ENCODE data around the gene ISYNA1.

The ISYNA1 gene

DNA sequence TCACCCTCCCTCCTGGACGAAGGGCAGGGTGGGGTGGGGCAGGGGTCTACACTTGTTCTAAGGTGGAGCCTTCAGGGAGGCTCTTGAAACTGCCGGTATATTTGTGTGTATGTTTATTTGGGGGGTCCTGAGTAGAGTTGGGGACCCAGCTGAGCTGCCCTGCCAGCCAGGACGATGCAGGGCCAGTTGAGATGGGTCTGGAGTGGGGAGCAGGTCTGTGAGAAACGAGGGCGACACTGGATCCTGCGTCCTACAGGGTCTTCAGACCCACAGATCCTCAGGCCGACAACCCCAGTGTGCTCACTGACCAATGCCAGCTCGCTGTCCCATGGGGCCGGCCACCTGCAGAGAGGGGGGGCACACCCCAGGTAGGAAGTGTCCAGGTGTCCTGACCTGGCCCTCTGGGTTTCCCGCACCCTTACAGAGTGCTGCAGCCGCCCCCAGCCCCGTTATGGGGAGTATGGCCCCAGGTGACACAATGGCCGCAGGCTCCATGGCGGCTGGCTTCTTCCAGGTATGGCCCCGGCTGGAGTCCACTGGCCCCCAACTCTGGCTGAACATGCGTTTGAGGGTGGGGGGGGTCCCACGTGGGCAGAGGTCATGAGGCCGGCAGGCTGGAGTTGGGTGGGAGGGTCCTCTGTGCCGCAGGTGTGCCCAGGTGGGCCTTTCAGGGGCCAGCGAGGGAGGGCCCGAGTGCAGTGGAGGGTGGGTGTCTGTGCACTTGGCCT lies 7.4 kb downstream of the ISYNA1 start:
- no peak for DNase-seq

DNA sequence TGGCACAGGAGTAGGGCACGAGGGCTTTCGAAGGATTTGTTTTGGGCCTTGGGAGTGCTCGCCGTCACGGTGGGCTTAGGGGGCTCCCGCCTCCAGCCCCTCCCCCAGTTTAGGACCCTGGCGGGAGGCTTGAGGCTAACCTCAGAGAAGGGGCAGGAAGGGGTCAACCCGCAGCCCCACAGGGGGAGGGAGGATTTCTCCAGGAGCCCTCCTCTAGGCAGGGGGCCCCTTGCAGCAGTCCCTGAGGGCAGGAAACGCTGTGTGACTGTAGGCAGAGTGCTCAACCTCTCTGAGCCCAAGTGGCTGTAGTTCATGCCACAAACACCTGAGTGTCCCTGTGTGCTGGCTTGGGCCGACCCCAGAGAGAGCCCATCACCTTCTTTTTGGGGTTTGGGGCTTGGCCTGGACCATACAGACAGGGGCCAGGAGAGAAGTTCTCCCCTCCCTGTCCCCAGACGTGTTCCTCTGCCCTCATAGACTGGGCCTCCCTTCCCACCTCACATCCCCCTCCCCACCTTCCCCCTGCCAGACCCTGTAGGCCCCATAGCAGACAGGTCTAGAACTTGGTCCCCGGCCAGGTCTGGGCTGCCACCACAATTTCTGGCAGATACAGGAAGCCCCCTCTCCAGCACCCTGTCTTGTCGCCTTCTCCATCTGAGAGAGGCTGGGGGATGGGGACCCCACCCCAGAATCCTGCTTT lies 8.1 kb downstream of the ISYNA1 start:
- DNase-seq, result no peak

DNA sequence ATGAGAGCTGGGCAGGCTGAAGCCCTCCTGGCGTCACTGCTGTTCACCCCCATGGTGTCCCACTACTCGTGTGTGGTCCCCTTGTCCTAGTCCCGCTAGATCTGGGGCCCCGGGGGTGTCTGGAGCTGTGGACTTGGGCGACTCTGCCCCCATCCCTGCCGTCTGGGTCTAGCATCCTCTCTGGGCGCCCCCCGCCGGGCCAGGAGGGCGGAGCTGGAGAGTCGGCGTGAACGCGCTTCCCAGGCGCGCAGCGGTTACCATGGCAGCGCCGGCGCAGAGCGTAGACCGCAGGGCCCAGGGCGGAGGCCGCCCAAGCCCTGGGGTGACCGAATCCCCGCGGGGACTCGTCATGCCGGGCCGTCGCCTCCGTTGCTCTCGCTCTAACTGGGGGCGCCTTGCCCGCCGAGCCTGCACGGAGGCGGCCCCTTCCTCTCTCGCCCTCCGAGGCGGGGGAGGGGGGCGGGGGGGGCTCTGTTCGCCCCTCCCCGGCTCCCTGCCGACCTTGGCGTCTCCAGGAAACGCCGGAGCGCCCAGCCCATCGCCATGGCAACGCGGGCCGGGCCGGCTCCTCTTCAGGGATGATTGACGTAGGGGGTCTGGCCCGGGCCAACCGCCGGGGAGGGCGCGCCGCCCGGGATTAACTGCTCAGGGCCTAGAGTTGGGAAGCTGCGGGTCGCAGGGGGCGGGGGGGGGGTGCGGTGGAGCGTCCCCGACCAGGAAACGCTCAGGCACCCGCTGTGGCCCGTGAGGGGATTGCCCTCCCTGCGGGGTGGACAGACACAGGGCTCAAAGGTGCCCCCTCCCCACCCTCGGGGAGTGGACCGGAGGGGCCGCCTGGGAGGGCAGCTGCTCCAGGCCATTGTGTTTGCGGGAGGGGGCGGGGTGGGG lies 8.9 kb downstream of the ISYNA1 start:
- peak; percentile 82 for DNase-seq

DNA sequence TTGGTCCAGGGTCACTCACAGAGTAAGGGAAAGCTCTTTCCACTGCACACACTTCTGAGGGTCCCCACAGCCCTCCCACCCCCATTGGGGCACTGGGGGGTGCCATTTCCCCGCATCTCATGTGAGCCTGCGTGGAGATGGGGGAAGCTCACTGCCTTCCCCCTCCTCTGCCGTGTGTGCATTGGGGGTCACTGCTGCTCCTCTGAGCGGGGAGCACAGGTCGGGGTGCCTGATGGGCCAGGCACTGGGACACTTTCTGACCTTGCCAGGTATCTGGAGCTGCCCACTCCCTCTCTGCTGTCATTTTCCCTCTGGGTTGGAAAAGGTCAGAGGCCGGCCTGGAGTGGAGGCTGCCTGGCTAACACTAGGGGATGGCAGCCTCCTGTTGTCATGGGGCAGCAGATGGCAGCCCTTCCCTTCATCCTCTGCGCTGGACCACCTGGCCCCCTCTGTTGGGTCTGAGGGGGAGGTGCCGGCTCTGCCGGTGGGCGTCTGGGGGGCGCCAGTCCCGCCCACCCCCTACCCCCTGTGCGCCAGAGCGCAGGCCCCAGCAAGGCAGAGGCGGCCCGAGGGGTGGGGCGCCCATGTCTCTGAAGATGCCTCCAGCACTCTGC lies 9.7 kb downstream of the ISYNA1 start:
- DNase-seq, result no peak

DNA sequence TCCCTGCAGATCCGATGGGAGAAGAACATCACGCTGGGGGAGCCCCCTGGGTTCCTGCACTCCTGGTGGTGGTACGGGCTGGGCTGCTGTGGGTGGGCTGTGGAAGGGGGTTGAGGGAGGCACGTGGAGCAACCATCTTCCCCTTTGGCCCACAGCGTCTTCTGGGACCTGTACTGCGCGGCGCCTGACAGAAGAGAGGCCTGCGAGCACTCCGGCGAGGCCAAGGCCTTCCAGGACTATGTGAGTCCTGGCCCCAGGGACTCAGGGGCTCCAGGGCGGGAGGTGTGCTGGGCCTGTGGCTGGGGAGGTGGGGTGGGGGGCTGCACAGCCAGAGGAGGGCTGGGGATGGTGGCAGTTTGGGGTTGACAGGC lies 10.2 kb downstream of the ISYNA1 start:
- no peak for DNase-seq

DNA sequence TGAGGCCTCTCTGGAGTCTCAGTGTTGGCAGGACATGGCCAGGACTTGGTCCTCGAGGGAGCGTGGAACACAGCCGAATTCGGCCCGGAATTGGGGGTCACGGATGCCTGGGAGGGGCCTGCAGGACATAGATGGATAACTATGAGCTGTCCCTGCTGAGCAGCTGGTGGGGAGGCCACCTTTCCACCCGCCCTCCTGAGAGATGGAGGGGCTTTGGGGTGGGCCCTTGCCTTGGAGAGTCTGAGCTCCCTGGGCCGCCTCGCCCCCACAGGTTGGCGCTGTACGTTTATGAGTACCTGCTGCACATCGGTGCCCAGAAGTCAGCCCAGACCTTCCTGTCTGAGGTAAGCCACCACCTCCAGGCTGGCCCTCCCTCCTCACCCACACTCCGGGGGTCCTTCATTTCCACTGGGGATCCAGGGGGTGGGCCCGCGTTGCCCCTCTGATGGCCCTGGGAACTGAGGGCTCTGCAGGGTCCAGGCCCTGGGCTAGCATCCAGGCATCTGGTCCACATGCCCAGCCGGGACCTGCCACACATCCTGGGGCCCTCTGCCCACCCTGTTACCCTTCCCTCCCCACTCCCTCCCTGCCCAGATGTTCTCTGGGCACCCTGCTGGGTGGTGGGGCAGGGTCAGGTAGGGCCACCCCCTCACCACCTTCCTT lies 10.7 kb downstream of the ISYNA1 start:
- DNase-seq, result no peak

DNA sequence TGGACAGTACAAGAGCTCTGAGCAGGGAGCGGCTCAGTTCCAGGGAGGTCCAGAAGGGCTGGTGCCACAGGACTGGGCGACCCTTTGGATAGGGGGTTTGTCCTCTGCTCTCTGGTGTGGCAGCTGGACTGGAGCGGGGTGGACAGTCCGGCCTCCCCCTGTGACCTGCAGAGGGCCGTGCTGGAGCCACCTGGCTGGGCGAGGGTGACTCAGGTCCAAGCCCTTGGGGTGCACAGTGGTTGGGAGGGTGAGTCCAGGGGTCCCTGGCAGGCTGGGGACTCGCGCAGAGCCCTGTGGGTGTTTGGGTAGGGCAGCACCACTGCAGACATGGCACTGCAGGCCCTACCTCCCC lies 11.5 kb downstream of the ISYNA1 start:
- DNase-seq, result no peak

DNA sequence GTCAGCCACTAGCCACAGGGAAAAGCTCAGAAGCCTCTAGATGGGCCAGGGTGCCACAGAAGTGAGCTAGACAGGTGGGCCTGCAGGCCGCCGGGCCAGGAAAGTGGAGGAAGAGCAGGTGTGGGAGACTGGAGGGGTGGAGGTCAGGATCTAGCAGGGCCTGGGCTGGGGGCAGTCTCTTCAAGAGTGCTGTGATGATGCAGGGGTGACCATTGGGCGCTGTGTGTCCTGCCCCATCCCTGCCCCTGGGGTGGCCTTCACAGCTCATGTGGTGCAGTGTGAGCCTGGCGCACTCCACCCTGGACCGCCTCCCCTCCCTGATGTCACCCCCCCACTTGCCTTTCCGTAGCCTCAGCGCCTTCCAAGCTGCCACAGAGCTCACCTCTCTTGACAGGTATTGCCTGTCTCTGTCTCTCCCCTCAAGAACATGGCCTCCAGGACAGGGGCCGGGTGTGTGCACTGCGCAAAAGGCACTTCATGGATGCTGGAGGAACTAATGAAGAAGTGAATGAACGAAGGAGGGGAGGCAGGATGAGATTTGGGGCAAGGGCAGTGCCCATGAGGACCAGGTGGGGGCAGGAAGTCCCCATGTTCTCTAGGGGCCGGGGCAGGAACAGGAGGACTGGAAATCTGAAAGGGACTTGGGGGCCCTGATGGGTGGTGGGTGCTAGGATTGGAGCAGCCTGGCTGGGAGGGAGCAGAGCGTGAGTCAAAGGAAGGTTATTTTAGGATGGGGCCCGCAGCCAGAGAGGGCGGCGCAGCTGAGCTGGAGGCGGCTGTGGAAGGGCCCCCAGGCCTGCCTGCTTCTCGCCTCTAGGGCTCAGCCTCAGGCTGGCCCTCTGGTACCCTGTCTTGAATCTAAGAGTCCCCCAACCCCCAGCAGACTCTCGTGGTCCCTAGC lies 12.2 kb downstream of the ISYNA1 start:
- peak; percentile 35 for DNase-seq

DNA sequence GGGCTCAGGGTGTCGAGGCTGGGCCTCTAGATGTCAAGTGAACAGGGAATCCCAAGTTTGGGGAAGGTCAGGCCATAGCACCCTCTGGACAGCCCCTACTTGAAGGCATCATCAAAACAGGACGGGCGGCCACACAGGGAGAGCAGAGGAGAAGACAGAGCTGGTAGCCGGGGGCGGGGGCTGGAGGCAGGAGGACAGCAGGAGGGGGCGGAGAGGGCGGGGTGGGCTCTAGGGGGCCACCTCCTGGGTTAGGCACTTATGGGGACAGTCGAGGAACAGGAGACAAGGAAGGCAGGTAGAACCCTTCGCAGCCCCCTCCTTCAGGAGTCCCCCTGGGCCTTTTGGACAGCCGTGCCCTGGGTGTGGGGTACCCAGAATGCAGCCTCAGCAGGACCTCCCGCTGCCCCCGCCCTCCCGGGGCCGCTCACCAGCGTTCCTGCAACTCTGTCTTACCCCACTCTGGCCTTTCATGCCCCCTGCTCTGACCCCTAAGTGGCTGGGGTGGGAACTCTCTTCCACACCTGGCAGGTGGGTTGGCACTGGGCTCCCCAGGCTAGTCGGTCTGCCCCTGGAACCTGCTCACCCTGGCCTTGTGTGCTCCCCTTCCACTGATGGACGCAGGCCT lies 12.9 kb downstream of the ISYNA1 start:
- DNase-seq, result no peak

DNA sequence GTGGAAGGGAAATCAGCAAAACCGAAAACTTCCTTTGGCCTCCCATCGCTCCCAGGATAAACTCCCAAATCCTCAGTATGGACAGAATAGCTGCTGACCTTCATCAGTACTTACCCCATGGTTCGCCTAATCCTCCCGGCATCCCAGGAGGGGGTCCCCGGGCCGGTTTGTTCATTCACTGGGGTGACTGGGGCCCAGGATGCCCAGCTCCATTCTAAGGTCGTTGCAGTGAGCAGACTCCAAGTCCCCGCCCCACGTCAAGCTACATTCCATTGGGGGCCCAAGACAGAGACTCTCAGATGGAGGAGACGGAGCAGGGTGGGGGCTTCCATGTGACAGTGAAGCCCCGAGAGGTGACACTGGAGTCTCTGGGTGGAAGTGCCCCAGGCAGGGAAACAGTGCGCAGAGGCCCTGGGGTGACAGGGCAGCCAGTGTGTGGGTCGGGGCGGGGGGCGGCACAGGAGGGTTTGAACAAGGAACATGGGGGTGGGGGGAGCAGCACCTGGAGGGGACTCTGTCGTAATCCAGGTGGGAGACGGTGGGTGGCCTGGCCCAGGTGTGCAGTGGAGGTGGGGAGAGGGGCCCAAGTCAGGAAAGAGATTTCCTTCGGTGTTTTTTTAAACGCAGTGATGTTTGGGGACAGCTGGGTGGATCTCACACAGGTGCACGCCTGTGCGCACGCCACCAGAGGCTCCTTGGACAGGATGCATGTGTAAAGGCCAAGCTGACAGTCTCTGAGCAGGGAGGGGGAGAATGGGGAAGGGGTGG lies 13.6 kb downstream of the ISYNA1 start:
- no peak for DNase-seq

DNA sequence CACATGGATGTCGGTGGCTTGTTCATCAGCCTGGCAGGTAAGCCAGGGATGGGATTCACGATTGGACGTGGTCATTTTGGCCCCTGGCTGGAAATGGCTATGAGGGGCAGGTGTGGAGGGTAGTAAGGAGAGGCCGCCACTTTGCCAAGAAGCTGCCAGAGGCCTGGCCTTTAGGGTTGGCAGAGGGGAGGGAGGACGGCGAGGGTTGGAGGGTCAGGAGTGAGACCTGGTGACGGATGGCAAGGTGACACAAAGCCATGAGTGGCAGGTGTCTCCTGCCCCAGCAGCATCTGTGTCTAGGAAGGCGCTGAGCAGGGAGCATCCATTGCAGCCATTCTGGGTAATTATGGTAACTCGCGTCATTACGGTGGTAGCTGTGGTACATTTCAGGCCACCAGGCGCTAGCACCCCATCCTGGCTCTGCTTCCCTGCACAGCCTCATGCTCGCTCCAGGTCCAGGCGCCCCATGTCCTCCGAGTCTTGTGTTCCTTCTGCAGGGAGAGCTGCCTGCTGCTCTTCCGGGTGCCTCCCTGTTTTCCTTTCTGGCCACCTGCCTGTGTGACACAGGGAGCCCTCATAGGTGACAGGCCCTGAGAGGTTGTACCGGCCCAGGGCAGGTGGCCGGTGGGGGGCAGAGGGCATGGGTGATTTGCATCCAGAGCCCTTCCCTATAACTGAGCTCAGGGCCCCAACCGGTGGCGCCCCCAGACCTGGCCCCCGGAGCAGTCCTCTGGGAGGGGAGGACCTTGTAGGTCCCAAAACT lies 14.5 kb downstream of the ISYNA1 start:
- no peak for DNase-seq

DNA sequence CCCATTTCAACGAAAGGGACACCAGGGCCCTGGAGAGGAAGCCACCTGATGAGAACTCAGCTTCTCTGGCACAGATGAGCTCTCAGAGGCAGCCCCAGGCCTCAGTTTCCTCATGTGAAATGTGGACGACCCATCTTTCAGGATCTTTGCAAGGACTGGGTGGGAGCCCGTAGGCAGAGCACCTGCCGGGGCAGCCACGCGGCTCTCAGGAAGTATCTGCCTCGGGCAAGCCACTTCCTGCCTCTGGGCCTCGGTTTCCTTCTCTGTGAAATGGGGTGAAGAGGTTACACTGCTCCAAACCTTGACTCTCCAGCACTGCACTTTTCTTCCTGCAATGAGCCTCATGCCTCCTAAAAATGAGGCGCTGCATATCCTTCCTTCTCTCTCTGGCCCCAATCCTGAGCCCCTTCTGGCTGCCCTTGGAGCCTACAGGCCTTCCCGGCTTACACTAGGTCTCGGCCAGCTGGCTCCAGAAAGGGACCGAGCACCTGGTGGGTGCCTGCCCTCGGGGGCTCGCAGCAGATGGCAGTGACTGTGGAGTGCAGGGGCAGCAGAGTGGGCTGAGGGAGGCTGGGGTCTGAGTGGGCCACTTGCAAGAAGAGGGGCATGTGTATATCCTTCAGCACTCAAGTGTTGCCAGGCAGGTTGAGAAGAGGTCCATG lies 15.3 kb downstream of the ISYNA1 start:
- DNase-seq, result no peak

DNA sequence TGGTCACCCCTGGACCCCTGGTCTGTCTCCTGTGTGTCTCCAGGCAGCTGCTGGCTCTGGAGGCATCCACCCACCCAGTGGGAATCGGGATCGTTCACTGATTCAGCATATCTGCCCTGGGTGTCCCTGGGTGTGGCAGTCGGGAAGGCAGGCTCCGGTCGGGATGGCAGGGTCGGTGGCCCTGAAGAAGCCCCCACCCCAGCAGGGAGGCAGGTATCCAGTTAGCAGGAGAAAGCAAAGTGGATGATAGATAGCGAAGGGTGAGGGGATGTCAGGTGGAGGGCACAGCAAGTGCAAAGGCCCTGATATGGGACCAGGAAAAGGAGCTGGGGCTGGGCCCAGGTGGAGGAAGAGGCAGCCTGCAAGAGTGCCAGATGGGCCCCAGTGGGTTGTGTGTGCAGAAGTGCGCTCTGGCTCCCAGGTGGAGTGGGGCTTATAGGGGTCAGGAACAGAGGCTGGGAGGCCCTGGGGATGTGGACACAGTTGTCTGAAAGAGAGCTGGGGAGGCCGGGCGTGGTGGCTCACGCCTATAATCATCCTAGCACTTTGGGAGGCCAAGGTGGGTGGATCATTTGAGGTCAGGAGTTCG lies 16.5 kb downstream of the ISYNA1 start:
- no peak for DNase-seq

DNA sequence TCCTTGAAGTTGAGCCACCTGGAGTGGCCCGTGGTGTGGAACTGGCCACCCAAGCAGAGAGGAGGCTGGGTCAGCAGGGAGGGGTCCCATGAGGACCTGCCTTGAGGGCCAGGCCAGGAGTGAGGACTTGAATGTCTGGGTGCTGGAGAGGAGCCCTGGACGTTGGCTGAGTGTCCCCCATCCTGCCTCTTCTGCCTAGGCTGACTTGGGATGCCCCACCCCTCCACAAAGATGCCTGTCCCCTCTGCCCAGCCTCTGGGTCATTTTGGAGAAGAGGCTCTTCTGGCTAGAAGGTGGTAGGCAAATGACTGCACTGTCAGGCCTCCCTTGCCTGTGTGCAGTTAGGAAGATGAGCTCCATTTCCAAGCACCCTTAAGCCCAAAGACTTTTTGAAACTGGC lies 17.0 kb downstream of the ISYNA1 start:
- DNase-seq, result no peak

DNA sequence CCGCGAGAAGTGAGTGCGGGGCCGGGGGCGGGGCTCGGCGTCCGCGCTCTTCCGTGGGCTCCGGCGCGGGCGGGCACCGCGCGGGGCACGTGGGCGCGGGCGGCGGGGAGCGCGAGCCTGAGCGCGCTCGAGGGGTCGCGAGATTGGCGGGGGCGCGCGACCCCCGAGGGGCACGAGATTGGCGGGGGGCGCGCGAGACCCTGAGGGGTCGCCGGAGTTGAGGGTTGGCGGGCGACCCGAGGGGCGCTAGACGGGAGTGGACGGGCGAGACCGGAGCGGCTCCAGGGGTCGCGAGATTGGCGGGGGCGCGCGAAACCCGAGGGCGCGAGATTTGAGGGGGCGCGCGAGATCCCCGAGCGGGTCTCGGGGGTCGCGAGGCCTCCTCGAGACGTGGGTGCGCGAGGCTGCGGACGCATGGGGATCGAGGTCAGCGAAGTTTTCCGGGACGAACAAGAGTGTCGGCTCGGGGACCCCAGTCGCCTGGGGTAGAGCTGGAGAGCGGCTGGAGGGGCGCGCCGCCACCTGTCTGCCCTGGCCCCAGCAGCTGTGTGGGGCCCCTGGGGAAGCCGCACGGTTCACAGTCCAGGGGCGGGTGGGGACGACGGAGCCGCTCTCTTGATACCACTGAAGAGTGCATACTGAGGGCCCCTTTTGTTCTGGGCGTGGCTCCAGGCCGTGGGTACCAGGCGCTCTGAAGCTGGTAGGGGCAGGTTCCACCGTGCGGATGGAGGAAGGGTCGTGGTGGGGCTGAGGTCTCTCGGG lies 18.1 kb downstream of the ISYNA1 start:
- DNase-seq, result no peak

DNA sequence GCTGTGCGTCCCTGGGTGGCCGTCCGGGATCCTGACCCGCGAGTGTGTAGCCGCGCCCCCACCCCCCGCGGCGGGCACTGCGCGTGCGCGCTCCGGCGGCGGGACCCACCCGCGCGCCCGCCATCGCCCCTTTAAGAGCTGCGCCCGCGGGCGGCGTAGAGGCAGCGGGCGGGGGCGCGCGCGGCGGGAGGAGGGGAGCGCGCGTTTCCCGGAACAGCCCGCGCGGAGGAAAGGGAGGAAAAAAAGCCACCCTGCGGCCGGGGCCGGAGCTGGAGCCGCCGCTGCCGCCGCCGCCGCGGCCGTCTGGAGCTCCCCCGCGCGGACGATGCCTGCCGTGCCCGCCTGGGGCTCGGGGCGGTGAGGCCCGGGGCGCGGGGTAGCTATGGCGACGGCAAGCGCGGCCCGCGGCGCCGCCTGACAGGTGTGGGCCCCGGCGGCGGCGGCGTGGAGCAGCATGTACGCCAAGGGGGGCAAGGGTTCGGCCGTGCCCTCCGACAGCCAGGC lies 18.7 kb downstream of the ISYNA1 start, which contains the start of gene SSBP4:
Gene SSBP4 (plus strand): TSS at position 204 of the 504 bp plus-strand sequence. CDS start 251 bp downstream, at position 455.
- peak; percentile 61 for DNase-seq

DNA sequence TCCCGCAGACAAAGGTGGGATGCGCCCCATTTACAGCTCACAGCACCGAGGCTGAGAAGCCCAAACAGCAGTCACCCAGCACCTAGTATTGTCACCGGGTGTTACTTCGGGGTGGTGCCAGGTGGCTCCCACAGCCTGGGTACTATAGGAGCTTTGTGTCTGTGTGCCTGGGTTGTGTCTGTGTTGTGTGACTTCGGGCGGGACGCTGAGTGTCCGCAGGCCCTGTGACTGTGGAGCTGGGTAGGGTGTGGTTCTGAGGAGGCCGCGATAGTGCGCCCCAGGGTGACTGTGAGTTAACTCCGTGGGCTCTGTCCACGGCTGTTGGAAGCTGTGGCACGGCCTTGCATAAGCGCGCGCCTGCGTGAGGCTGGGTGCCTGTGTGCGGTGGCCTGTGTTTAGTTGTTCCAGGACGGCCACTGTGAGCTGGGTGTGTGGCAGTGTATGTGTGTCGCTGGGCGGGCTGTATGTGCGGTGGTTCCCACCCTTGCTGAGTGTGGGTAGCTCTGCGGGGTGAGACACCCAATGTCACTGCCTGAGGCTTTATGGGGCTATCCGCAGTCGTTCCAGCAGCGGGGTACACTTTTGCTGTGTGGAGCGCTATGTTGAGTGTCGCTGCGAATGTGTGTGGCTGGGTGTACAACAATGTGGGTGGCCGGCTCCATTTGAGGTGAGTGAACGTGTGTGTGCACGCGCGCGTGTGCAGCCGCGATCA lies 19.3 kb downstream of the ISYNA1 start:
- peak; percentile 52 for DNase-seq
